H1 (cell line): Measurements from ENCODE around the gene TAX1BP1. TPM values are rescaled to one million over a fixed set of nuclear protein-coding genes. Genes with fewer than 3 reads are reported as not detected.

Experiments used
- CTCF ChIA-PET: fragments of 300-600 bp; sonication (Branson Sonifier 250); formaldehyde crosslinking; loops from one replicate; lab custom pipeline; 2021; ENCODE audit not compliant: partially characterized antibody; lab: Charles Lee
- POLR2A ChIA-PET: fragments of 300-600 bp; sonication (Branson Sonifier 250); formaldehyde crosslinking; loops from one replicate; lab custom pipeline; 2021; ENCODE audit warnings: inconsistent platforms; ENCODE audit not compliant: partially characterized antibody; lab: Charles Lee
- DNase-seq, 2 experiments: peaks; one replicate each; pipeline versions ENCODE4 v3.0.0 to v3.0.0-alpha.2; 2010 to 2022; ENCODE audit warnings: low spot score in 2 of 2, low read depth in 1 of 2, mixed read lengths in 1 of 2
- FAIRE-seq: peaks from 2 replicates; lab custom pipeline; 2011; peaks lifted over from hg19 to GRCh38; lab: Jason Lieb, UNC
- H2AFZ ChIP-seq: 2 replicates; pipeline ENCODE4 v1.8.1; 2012; ENCODE audit warnings: low read length, inconsistent platforms
- H2AK5ac ChIP-seq: 2 replicates; pipeline ENCODE4 v1.6.1; 2013; ENCODE audit warnings: low read depth, low read length
- H2BK120ac ChIP-seq: replicated peaks from 2 replicates; pipeline ENCODE3; 2013; ENCODE audit warnings: low read depth, low read length, inconsistent platforms
- H2BK12ac ChIP-seq: 2 replicates; pipeline ENCODE4 v1.6.1; 2013; ENCODE audit warnings: low read depth, low read length
- H2BK15ac ChIP-seq: 2 replicates; pipeline ENCODE4 v1.6.1; 2013; ENCODE audit warnings: low read length
- H2BK20ac ChIP-seq: 2 replicates; pipeline ENCODE4 v1.6.1; 2013; ENCODE audit warnings: low read length
- H2BK5ac ChIP-seq: 2 replicates; pipeline ENCODE4 v1.6.1; 2013; ENCODE audit warnings: low read depth, low read length
- H3K14ac ChIP-seq: 2 replicates; pipeline ENCODE4 v1.6.1; 2013; ENCODE audit warnings: inconsistent platforms; ENCODE audit not compliant: insufficient read length
- H3K18ac ChIP-seq: 2 replicates; pipeline ENCODE4 v1.6.1; 2013; ENCODE audit warnings: low read length; ENCODE audit errors: extremely low read depth
- H3K23ac ChIP-seq: 2 replicates; pipeline ENCODE4 v1.6.1; 2013; ENCODE audit warnings: inconsistent platforms; ENCODE audit not compliant: insufficient read length
- H3K23me2 ChIP-seq: 2 replicates; pipeline ENCODE4 v1.6.1; 2013; ENCODE audit warnings: low read depth, low read length
- H3K27ac ChIP-seq: 2 replicates; pipeline ENCODE4 v1.6.1; 2011; ENCODE audit warnings: low read depth, low read length, inconsistent platforms
- H3K27me3 ChIP-seq, 4 experiments: replicated peaks in 1 of 4; 1 replicate in 1 of 4; 2 replicates in 3 of 4; pipeline versions ENCODE4 v1.6.1 to v1.8.1; 2011 to 2013; ENCODE audit warnings: low read length in 3 of 4, mild to moderate bottlenecking in 3 of 4, inconsistent platforms in 2 of 4, mixed read lengths in 2 of 4, moderate library complexity in 1 of 4; ENCODE audit not compliant: control insufficient read depth in 3 of 4, insufficient read depth in 3 of 4; ENCODE audit errors: extremely low read depth in 1 of 4
- H3K36me3 ChIP-seq, 4 experiments: 2 replicates each; pipeline versions ENCODE4 v1.6.1 to v1.8.1; 2011 to 2013; ENCODE audit warnings: mild to moderate bottlenecking in 4 of 4, low read length in 3 of 4, moderate library complexity in 2 of 4, control low read depth in 1 of 4, inconsistent platforms in 1 of 4; ENCODE audit not compliant: insufficient read depth in 4 of 4, control insufficient read depth in 2 of 4
- H3K4ac ChIP-seq: replicated peaks from 2 replicates; pipeline ENCODE3; 2013; ENCODE audit warnings: low read length, low read depth, mixed read lengths, inconsistent platforms; ENCODE audit not compliant: insufficient read length
- H3K4me1 ChIP-seq, 4 experiments: replicated peaks in 1 of 4; 1 replicate in 1 of 4; 2 replicates in 3 of 4; pipeline versions ENCODE4 v1.6.1 to v1.8.1; 2011 to 2013; ENCODE audit warnings: low read length in 3 of 4, inconsistent platforms in 2 of 4, mixed read lengths in 1 of 4; ENCODE audit not compliant: insufficient read depth in 4 of 4, control insufficient read depth in 3 of 4
- H3K4me2 ChIP-seq, 2 experiments: 2 replicates each; pipeline versions ENCODE4 v1.6.1 to v1.8.1; 2011 to 2013; ENCODE audit warnings: low read depth in 2 of 2, low read length in 2 of 2, control low read depth in 1 of 2, inconsistent platforms in 1 of 2, mild to moderate bottlenecking in 1 of 2; ENCODE audit not compliant: insufficient read depth in 1 of 2
- H3K4me3 ChIP-seq, 4 experiments: fragments of 200-600, 300-600 bp in 1 of 4; sonication (generic), shearing (Covaris generic), sonication (Bioruptor Twin) in 1 of 4; 2 replicates each; pipeline versions ENCODE4 v1.5.1 to v1.8.1; 2011 to 2016; ENCODE audit warnings: low read length in 4 of 4, low read depth in 3 of 4, control low read depth in 2 of 4, inconsistent platforms in 2 of 4, mild to moderate bottlenecking in 2 of 4, mixed read lengths in 1 of 4, moderate library complexity in 1 of 4; ENCODE audit not compliant: insufficient read depth in 2 of 4; ENCODE audit errors: extremely low read depth in 1 of 4
- H3K56ac ChIP-seq: replicated peaks from 2 replicates; pipeline ENCODE3; 2013; ENCODE audit warnings: low read depth, mild to moderate bottlenecking, mixed read lengths, low read length, inconsistent platforms; ENCODE audit not compliant: insufficient read length
- H3K79me1 ChIP-seq: 2 replicates; pipeline ENCODE4 v1.6.1; 2013; ENCODE audit warnings: low read depth, low read length, control low read depth
- H3K79me2 ChIP-seq, 2 experiments: 2 replicates each; pipeline versions ENCODE4 v1.6.1 to v1.8.1; 2012 to 2013; ENCODE audit warnings: low read length in 2 of 2, mild to moderate bottlenecking in 2 of 2, inconsistent platforms in 1 of 2; ENCODE audit not compliant: insufficient read depth in 2 of 2, control insufficient read depth in 1 of 2
- H3K9ac ChIP-seq, 4 experiments: replicated peaks in 1 of 4; 1 replicate in 1 of 4; 2 replicates in 3 of 4; pipeline versions ENCODE4 v1.6.1 to v1.8.1; 2011 to 2013; ENCODE audit warnings: low read depth in 3 of 4, low read length in 3 of 4, control low read depth in 2 of 4, mild to moderate bottlenecking in 2 of 4, moderate library complexity in 2 of 4, inconsistent platforms in 1 of 4; ENCODE audit errors: extremely low read depth in 1 of 4
- H3K9me3 ChIP-seq, 2 experiments: 2 replicates each; pipeline versions ENCODE4 v1.6.1 to v1.8.1; 2012 to 2013; ENCODE audit warnings: mild to moderate bottlenecking in 2 of 2, moderate library complexity in 2 of 2, control low read depth in 1 of 2, inconsistent platforms in 1 of 2, low read depth in 1 of 2, low read length in 1 of 2, mixed read lengths in 1 of 2; ENCODE audit not compliant: insufficient read depth in 2 of 2
- H4K20me1 ChIP-seq, 2 experiments: replicated peaks in 1 of 2; 2 replicates each; pipeline versions ENCODE3 to v1.8.1; 2011 to 2013; ENCODE audit warnings: inconsistent platforms in 2 of 2, low read length in 2 of 2, mild to moderate bottlenecking in 1 of 2; ENCODE audit not compliant: insufficient read depth in 2 of 2, control insufficient read depth in 1 of 2
- H4K5ac ChIP-seq: 2 replicates; pipeline ENCODE4 v1.6.1; 2013; ENCODE audit warnings: low read length, low read depth, mixed read lengths, inconsistent platforms; ENCODE audit not compliant: insufficient read length
- H4K8ac ChIP-seq: 2 replicates; pipeline ENCODE4 v1.8.0; 2013; ENCODE audit warnings: mild to moderate bottlenecking, moderate library complexity, low read length, inconsistent platforms; ENCODE audit not compliant: insufficient read depth; ENCODE audit errors: extremely low read depth
- H4K91ac ChIP-seq: replicated peaks from 2 replicates; pipeline ENCODE3; 2013; ENCODE audit warnings: low read length, mixed read lengths, inconsistent platforms; ENCODE audit not compliant: insufficient read length
- ATF2 ChIP-seq: IDR thresholded peaks from 2 replicates; pipeline ENCODE4 v1.6.1; 2012; ENCODE audit warnings: low read length, inconsistent platforms
- GTF2F1 ChIP-seq: IDR thresholded peaks from 2 replicates; pipeline ENCODE4 v1.6.1; 2012; ENCODE audit warnings: low read depth, low read length, improper control_type of control experiment, borderline replicate concordance
- POU5F1 ChIP-seq: IDR thresholded peaks from 2 replicates; pipeline ENCODE4 v1.6.1; 2011; ENCODE audit warnings: low read depth, mild to moderate bottlenecking, low read length, moderate library complexity
- RFX5 ChIP-seq: IDR thresholded peaks from 2 replicates; pipeline ENCODE4 v1.6.1; 2011; ENCODE audit warnings: low read depth, low read length, improper control_type of control experiment, borderline replicate concordance
- SIN3A ChIP-seq, 2 experiments: IDR thresholded peaks in 1 of 2; conservative IDR thresholded peaks in 1 of 2; 2 replicates each; pipeline ENCODE4 v1.6.1; 2011 to 2012; ENCODE audit warnings: low read length in 2 of 2, improper control_type of control experiment in 1 of 2, low read depth in 1 of 2, mild to moderate bottlenecking in 1 of 2
- WGBS, 2 experiments: shearing (Covaris generic) in 1 of 2; methylation state at CpG; one replicate each; pipeline versions ENCODE4 v1.1.6 to v1.1.7; 2013 to 2015; ENCODE audit warnings: low lambda C conversion rate in 2 of 2, mixed read lengths in 2 of 2, inconsistent platforms in 1 of 2, low coverage in 1 of 2, missing lambda C conversion rate in 1 of 2; ENCODE audit not compliant: insufficient replicate concordance in 2 of 2, insufficient coverage in 1 of 2, insufficient read length in 1 of 2; ENCODE audit errors: extremely low coverage in 1 of 2, missing lambda C conversion rate in 1 of 2; 5-methylcytosine and 5-hydroxymethylcytosine counted together
- polyA plus RNA-seq, 7 experiments: library from polyadenylated mRNA; depleted of rRNA in 3 of 7; stranded (reverse) in 5 of 7; unstranded in 2 of 7; fragments of >200 nt in 5 of 7; fragments of 200-250 nt in 2 of 7; gene quantifications; 1 replicate in 5 of 7; 2 replicates in 1 of 7; 4 replicates in 1 of 7; pipeline versions ENCODE4 v1.2.1 to v1.2.3, GENCODE V29; 2011 to 2013; ENCODE audit warnings: missing spikeins in 2 of 7, mixed read lengths in 2 of 7
- total RNA-seq: library from RNA; stranded (reverse); fragmentation: NEBNext Ultra II Directional; extraction: Animal tissue kit (Norgen Biotek cat#: 25700); gene quantifications from 2 replicates; pipeline ENCODE4 v1.2.1, GENCODE V29; 2021

TAX1BP1 gene
- total and polyA plus RNA-seq, 2 of the 8 experiments (the other 6 are each of a cell fraction or from before 2014, with no cell fraction given), result 56.0 to 62.7 TPM

GRCh38 chr7:27700501-27700900, 39.5 kb upstream of the TAX1BP1 start:
- Histone ChIP-seq H3K4ac (no peak overlapping the region), H3K18ac (no peak overlapping the region), H4K91ac (no peak overlapping the region), H2BK120ac (no peak overlapping the region), H3K79me1 (no peaks in the 10 kb centered on the region), H4K8ac (no peak overlapping the region), H3K4me2 (no peak overlapping the region), H2AK5ac (no peak overlapping the region), H2BK12ac (no peak overlapping the region), H3K56ac (no peak overlapping the region), H3K23me2 (no peaks in the 10 kb centered on the region), H2BK15ac (no peak overlapping the region), H3K9me3 (no peaks in the 10 kb centered on the region), H3K36me3 (no peaks in the 10 kb centered on the region), H3K9ac (no peak overlapping the region), H3K14ac (no peak overlapping the region), H3K27me3 (no peaks in the 10 kb centered on the region), H4K20me1 (no peaks in the 10 kb centered on the region), H4K5ac (no peak overlapping the region), H3K79me2 (no peaks in the 10 kb centered on the region), H3K4me3 (no peak overlapping the region), H3K23ac (no peak overlapping the region), H2AFZ (no peak overlapping the region), H3K27ac (no peak overlapping the region), H3K4me1 (no peaks in the 10 kb centered on the region), H2BK20ac (no peak overlapping the region), H2BK5ac (no peak overlapping the region)
- WGBS, 2 experiments, result 87% methylated on average over 6 of the region's 6 CpGs; no CpG with 5 or more reads in 1 of the 2 experiments
- POLR2A ChIA-PET, result no interaction called here
- DNase-seq (no peak), FAIRE-seq (no peak)
- TF ChIP-seq POU5F1 (no peak), ATF2 (no peak), GTF2F1 (no peak), SIN3A (conservative IDR thresholded peaks at IDR 0.05 in 1 of 2, IDR thresholded peaks at IDR 0.05 in 1 of 2; ENCODE audit: low read depth in 1 of 2, low read length in 2 of 2) (no peak), RFX5 (no peak)
- CTCF ChIA-PET, result no interaction called here
